ENCODE data around the gene CCDC121. TPM values are rescaled to one million over a fixed set of nuclear protein-coding genes. Genes with fewer than 3 reads are reported as not detected.

CCDC121 gene
- total and polyA plus RNA-seq, 9 of the 15 experiments (the other 6 are each of a cell fraction or from before 2014, with no cell fraction given): 2.2 to 4.7 (median 4.1) TPM

DNA sequence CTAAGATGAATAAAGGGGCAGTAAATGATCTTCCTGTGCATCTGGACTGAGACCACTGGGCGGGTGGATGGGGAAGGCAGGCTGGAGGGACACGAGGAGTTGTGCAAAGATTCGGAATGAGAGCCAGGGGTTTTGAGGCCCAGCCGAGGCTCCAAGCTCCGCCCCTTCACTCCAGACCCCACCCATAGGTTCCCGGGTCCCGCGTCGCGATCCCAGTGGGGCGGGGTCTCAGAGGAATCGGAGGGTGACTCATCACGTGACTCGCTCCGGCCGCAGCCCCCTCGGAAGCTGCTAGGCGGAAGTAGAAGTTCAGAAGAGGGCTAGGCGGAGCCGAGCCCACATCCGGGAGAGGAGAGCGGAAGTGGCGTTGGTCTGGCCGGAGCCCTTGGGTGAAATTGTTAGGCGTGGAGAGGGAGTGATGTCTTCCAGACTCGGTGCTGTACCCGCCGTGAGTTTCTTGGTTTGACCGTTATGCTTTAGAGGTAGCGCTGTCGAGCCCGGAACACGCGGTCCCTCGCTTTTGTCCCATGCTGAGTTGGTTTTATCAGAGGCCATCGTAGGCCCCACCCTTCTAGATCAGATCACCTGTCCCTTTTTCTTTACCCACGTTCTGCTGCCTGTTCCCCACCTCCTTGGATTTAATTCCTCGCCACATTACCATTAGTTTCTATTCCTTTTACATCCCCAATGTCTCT is 46.0 kb downstream of the CCDC121 start, which contains the start of gene ZNF512 (continued):
- TF ChIP-seq, protein P1, sequence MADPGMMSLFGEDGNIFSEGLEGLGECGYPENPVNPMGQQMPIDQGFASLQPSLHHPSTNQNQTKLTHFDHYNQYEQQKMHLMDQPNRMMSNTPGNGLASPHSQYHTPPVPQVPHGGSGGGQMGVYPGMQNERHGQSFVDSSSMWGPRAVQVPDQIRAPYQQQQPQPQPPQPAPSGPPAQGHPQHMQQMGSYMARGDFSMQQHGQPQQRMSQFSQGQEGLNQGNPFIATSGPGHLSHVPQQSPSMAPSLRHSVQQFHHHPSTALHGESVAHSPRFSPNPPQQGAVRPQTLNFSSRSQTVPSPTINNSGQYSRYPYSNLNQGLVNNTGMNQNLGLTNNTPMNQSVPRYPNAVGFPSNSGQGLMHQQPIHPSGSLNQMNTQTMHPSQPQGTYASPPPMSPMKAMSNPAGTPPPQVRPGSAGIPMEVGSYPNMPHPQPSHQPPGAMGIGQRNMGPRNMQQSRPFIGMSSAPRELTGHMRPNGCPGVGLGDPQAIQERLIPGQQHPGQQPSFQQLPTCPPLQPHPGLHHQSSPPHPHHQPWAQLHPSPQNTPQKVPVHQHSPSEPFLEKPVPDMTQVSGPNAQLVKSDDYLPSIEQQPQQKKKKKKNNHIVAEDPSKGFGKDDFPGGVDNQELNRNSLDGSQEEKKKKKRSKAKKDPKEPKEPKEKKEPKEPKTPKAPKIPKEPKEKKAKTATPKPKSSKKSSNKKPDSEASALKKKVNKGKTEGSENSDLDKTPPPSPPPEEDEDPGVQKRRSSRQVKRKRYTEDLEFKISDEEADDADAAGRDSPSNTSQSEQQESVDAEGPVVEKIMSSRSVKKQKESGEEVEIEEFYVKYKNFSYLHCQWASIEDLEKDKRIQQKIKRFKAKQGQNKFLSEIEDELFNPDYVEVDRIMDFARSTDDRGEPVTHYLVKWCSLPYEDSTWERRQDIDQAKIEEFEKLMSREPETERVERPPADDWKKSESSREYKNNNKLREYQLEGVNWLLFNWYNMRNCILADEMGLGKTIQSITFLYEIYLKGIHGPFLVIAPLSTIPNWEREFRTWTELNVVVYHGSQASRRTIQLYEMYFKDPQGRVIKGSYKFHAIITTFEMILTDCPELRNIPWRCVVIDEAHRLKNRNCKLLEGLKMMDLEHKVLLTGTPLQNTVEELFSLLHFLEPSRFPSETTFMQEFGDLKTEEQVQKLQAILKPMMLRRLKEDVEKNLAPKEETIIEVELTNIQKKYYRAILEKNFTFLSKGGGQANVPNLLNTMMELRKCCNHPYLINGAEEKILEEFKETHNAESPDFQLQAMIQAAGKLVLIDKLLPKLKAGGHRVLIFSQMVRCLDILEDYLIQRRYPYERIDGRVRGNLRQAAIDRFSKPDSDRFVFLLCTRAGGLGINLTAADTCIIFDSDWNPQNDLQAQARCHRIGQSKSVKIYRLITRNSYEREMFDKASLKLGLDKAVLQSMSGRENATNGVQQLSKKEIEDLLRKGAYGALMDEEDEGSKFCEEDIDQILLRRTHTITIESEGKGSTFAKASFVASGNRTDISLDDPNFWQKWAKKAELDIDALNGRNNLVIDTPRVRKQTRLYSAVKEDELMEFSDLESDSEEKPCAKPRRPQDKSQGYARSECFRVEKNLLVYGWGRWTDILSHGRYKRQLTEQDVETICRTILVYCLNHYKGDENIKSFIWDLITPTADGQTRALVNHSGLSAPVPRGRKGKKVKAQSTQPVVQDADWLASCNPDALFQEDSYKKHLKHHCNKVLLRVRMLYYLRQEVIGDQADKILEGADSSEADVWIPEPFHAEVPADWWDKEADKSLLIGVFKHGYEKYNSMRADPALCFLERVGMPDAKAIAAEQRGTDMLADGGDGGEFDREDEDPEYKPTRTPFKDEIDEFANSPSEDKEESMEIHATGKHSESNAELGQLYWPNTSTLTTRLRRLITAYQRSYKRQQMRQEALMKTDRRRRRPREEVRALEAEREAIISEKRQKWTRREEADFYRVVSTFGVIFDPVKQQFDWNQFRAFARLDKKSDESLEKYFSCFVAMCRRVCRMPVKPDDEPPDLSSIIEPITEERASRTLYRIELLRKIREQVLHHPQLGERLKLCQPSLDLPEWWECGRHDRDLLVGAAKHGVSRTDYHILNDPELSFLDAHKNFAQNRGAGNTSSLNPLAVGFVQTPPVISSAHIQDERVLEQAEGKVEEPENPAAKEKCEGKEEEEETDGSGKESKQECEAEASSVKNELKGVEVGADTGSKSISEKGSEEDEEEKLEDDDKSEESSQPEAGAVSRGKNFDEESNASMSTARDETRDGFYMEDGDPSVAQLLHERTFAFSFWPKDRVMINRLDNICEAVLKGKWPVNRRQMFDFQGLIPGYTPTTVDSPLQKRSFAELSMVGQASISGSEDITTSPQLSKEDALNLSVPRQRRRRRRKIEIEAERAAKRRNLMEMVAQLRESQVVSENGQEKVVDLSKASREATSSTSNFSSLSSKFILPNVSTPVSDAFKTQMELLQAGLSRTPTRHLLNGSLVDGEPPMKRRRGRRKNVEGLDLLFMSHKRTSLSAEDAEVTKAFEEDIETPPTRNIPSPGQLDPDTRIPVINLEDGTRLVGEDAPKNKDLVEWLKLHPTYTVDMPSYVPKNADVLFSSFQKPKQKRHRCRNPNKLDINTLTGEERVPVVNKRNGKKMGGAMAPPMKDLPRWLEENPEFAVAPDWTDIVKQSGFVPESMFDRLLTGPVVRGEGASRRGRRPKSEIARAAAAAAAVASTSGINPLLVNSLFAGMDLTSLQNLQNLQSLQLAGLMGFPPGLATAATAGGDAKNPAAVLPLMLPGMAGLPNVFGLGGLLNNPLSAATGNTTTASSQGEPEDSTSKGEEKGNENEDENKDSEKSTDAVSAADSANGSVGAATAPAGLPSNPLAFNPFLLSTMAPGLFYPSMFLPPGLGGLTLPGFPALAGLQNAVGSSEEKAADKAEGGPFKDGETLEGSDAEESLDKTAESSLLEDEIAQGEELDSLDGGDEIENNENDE (IDR thresholded peaks at IDR 0.05; ENCODE audit: low read depth, low read length): no peak
- TF ChIP-seq E2F3 (CRISPR knock-in tag; IDR thresholded peaks at IDR 0.05) (peak; percentile 13; the same call in 1 of the 2 replicates), HLTF (IDR thresholded peaks at IDR 0.05) (0 out of 2 replicates have a peak, but pooled peaks have one; percentile 34), CREB1 (IDR thresholded peaks at IDR 0.05) (peak; percentile 50), CREB1 (CRISPR knock-in tag; IDR thresholded peaks at IDR 0.05) (peak; percentile 61; the same call in 1 of the 2 replicates), FIP1L1 (IDR thresholded peaks at IDR 0.05; ENCODE audit: low read depth, low read length, poor library complexity, severe bottlenecking) (peak; percentile 34), NR4A1 (CRISPR knock-in tag; IDR thresholded peaks at IDR 0.05) (0 out of 2 replicates have a peak, but pooled peaks have one; percentile 6), NR4A1 (tag; IDR thresholded peaks at IDR 0.05) (0 out of 2 replicates have a peak, but pooled peaks have one; percentile 24), CXXC5 (CRISPR knock-in tag; IDR thresholded peaks at IDR 0.05) (peak; percentile 82), POLR2B (IDR thresholded peaks at IDR 0.05; ENCODE audit: low read depth, partially characterized antibody) (peak; percentile 78), SUPT5H (IDR thresholded peaks at IDR 0.05) (peak; percentile 89), CEBPB (tag; IDR thresholded peaks at IDR 0.05) (peak; percentile 64), PRPF4 (IDR thresholded peaks at IDR 0.05; ENCODE audit: insufficient read depth, low read depth, low read length, poor library complexity, severe bottlenecking) (no peak), KDM4B (IDR thresholded peaks at IDR 0.05; ENCODE audit: borderline replicate concordance in 2 of 2, low read depth in 1 of 2) (0 out of 4 replicates have a peak, but pooled peaks of 1 of the 2 experiments have one; percentile 57), ZNF224 (CRISPR knock-in tag; IDR thresholded peaks at IDR 0.05) (no peak)

Measured in K562 (cell line).